Left cardiac atrium (tissue), 4 donors: ENCODE results near the gene ZNF429. TPM values are rescaled to one million over a fixed set of nuclear protein-coding genes. Genes with fewer than 3 reads are reported as not detected.
"Not testable (repeated sequence)": the region's sequence is repeated elsewhere in the genome, so short reads cannot be mapped to it uniquely, and the experiment has no call there.

Experiments used
- ATAC-seq, 2 donors: fragments of 200-7000 bp; cut with Tn5 transposase; one replicate each; pipeline ENCODE4 v1.9.1; 2020; ENCODE audit warnings: mild to moderate bottlenecking in 2 of 2, moderate library complexity in 2 of 2
- DNase-seq: peaks from one replicate; pipeline ENCODE4 v3.0.0-alpha.2; 2020
- intact Hi-C, 2 donors: fragments of 100-400 bp; cut with DNase I; formaldehyde crosslinking; loops; one replicate each; pipeline versions ENCODE4 v1.14.1 to v1.15.1; 2022 to 2023
- long read RNA-seq: library from polyadenylated mRNA; unstranded; transcript quantifications from one replicate; pipeline ENCODE4 v2.0.0, GENCODE V29; 2021
- total RNA-seq, 2 donors: library from RNA; stranded (reverse); fragmentation: NEBNext Ultra II Directional; extraction: Animal tissue kit (Norgen Biotek cat#: 25700); gene quantifications; one replicate each; pipeline ENCODE4 v1.2.1, GENCODE V29; 2021
- donor health status: DM: no; HTN: yes; CAD: no.
- donor health status: DM: no; HTN: yes; CAD: no; lungs with severe emphysema.
- donor health status: DM: yes; HTN: yes; CAD: no.
- donor health status: Dilated cardiomyopathy.

Gene ZNF429
- total RNA-seq, result 1 to 10 TPM; 6.2 to 8.7 TPM
- long read RNA-seq, partial matches to known transcripts, result 2 of 8 reads
- long read RNA-seq, other reads (novel, unspliced or antisense), result 4 of 8 reads

DNA sequence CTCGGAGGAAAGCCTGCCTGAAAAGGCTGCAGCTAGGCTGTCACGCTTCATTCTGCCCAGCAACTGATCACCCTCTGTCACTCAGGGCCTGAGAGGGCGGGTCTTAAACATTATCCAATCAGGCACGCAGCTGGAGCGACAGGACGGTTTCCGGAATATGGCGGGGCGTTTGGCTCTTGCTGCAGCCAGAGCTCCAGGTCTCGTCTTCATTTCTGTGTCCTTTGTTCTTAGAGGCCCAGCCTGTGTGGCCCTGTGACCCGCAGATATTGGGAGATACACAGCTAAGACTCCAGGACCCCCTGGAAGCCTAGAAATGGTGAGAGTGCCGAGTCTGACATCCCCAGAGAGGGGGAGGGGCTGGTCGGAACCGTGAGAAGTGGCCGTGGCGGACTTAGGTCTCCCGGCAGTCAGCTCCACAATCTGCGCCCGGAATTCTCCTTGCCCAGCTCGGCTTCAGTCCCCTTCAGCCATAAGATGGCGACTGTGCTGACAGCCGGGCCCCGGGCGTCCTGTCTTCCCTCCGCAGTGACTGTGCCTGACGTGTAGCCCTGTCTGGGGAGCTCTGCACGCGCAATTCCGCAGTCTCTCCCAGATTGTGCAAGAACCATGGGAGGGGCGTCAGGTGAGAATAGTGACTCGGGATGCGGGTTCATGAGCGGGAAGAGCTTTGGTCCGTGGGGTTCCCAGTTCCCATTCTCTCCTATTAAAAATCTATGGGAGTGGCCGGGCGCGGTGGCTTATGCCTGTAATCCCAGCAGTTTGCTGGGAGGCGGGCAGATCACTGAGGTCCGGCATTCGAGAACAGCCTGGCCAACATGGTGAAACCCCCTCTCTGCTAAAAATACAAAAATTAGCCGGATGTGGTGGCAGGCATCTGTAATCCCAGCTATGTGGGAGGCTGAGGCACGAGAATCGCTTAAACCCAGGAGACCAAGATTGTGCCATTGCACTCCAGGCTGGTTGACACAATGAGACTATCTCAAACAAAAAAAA lies at the start of gene ZNF429:
Gene ZNF429, plus strand, starts transcription at position 144 of the 993 bp plus-strand sequence. Its CDS starts 170 bp downstream, at position 314.
- peak; percentile 94 for DNase-seq
- ATAC-seq, result peak; percentile 100
- intact Hi-C loops, result no loop called here

- no peak for ATAC-seq
- DNase-seq, result no peak
These were observed 44.7 kb upstream of the ZNF429 start for GRCh38 chr19:21460686-21461085.

GRCh38 chr19:21462540-21462939 lies 42.9 kb upstream of the ZNF429 start:
- intact Hi-C loops, result no loop called here
- DNase-seq (no peak), ATAC-seq (no peak)

More at GRCh38 chr19:21460686-21461085, 44.7 kb upstream of the ZNF429 start:
- intact Hi-C loops, result no loop called here

DNA sequence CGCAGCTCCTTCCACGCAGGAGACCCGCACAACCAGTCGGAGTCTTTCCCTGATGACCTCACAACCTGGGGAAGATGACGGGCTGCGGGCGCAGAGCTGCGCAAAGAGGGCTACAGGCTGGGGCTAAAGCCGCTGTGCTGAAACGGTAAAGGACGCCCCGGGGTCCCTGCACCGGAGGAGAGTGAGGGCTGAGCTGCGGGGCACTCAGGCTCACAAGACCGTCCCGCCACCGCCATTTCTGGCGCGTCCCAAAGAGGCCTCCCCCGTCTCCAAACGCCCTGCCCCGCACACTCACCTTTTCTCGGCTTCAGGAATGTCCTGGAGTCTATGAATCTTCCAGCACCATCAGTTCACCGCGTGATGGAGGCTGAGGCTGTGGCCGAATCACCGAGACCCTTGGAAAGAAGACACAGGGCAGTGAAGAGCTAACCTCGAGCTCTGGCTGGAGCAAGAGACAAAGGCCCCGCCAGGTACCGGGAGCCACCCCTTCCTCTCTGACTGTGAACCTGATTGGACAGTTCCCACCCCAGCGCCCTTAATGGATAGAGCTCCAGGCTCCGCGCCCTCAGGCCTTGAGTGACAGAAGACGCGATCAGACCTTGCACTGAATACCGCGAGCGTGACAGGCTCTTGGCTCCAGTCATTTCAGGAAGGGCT lies 41.8 kb upstream of the ZNF429 start:
- ATAC-seq (peak; percentile 87 to 98), DNase-seq (peak; percentile 33)
- intact Hi-C loops, result no loop called here

DNA sequence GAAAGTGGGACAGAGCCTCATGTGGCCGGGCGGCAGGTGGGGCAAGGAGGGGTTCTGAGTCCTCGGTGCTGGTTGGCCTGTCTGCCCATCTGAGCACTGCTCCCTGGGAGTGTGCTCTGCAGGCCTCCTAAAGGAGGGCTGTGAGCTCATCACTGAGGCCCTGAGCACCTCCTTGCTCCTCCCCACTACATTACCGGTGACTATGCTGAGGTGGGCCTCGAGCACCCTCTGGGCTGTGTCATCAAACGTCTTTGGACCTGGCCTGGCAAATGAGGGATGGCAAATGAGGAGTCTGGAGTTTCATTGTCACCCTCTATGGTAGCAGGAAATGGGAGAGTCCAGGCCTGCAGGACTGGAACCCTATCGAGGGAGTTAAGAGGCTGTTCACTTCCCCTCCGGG lies 38.8 kb upstream of the ZNF429 start:
- no peak for ATAC-seq
- intact Hi-C loops, result no loop called here

DNA sequence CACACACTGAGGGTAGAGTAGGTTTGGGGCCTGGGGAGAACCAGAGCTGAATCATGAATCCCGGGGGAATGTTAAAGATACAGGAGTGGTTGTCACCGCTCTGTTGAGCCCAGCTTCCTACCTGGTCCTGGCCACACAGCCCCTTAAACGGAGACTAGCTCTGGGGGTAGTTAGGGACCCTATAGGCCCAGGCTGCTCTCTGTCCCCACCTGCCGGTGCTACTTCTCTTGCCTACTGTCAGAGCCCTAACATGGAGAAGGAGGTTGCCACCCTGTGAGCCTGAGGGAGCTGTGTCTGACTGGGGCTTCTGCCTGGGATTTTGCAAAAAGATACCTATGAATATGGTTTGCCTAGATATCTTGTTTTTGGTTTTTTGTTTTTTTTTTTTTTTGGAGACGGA lies 36.6 kb upstream of the ZNF429 start:
- ATAC-seq, result no peak
- DNase-seq, result no peak
- intact Hi-C loops, result no loop called here

More for the DNA sequence above, 38.8 kb upstream of the ZNF429 start:
- DNase-seq, result no peak

GRCh38 chr19:21472507-21472906 lies 32.9 kb upstream of the ZNF429 start:
- DNase-seq (no peak), ATAC-seq (no peak)
- intact Hi-C loops, result no loop called here

GRCh38 chr19:21474671-21475181 lies 30.7 kb upstream of the ZNF429 start:
- peak; percentile 86 for DNase-seq
- intact Hi-C loops, result no loop called here
- peak; percentile 99 to 100 for ATAC-seq

GRCh38 chr19:21482361-21482760 lies 23.0 kb upstream of the ZNF429 start:
- ATAC-seq, DNase-seq: not testable (repeated sequence)
- intact Hi-C loops, result loop anchor here (10.0 kb wide), 1 partner anchor 278 kb away; no protein-coding TSS in a partner anchor

- peak; percentile 87 to 96 for ATAC-seq
- intact Hi-C loops, result loop anchor here (10.0 kb wide), 1 partner anchor 278 kb away; no protein-coding TSS in a partner anchor
- DNase-seq, result peak; percentile 67
These were observed 22.5 kb upstream of the ZNF429 start for GRCh38 chr19:21482863-21483276.

- peak; percentile 76 to 80 for ATAC-seq
- peak; percentile 52 for DNase-seq
- intact Hi-C loops, result loop anchor here (10.0 kb wide), 1 partner anchor 279 kb away; no protein-coding TSS in a partner anchor
These were observed 21.7 kb upstream of the ZNF429 start for GRCh38 chr19:21483589-21484170.

DNA sequence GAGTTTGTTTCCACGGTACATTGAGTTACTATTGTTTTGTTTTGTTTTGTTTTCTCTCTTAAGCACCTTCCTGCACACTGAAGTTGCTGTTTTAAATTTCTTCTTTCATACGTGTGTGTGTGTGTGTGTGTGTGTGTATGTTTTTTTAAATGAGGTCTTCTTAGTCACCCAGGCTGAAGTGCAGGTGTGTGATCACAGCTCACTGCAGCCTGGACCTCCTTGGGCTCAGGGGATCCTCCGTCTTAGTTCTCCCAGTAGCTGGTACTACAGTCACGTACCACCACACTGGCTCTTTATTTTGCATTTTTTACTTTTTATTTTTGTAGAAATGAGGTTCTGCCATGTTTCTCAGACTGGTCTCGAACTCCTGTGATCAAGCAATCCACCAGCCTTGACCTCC lies 20.8 kb upstream of the ZNF429 start:
- DNase-seq, result no peak
- no peak for ATAC-seq
- intact Hi-C loops, result loop anchor here (10.0 kb wide), 1 partner anchor 280 kb away; no protein-coding TSS in a partner anchor

DNA sequence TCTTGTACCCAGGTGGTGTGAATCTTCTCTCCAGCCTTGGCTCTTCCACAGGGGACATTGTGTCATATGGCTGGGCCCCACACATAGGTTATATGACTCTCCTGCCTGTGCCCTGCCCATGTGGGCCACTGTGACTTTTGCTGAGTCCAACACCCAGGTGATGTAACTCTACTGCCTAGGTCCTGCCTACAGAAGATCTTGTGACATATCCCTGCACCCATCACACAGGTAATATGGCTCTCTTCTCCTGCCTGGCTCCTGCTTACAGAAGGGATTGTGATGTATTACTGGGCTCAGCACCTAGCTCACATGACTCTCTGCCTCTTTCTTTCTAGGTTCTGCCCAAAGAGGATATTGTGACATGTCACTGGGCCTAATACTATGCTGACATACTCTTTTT lies 19.5 kb upstream of the ZNF429 start:
- no peak for ATAC-seq
- DNase-seq, result no peak
- intact Hi-C loops, result loop anchor here (10.0 kb wide), 1 partner anchor 281 kb away; no protein-coding TSS in a partner anchor

GRCh38 chr19:21487969-21488368 lies 17.4 kb upstream of the ZNF429 start:
- ATAC-seq, result no peak
- DNase-seq, result no peak
- intact Hi-C loops, result loop anchor here (10.0 kb wide), 1 partner anchor 283 kb away; no protein-coding TSS in a partner anchor

GRCh38 chr19:21491146-21491545 lies 14.3 kb upstream of the ZNF429 start:
- no peak for DNase-seq
- ATAC-seq, result no peak
- intact Hi-C loops, result no loop called here

- DNase-seq (no peak), ATAC-seq (peak in 1 of 2 donors; percentile 68)
- intact Hi-C loops, result no loop called here
These were observed 12.2 kb upstream of the ZNF429 start for GRCh38 chr19:21492947-21493906.

- ATAC-seq (no peak), DNase-seq (no peak)
- intact Hi-C loops, result no loop called here
These were observed 8.5 kb upstream of the ZNF429 start for GRCh38 chr19:21496876-21497275.

DNA sequence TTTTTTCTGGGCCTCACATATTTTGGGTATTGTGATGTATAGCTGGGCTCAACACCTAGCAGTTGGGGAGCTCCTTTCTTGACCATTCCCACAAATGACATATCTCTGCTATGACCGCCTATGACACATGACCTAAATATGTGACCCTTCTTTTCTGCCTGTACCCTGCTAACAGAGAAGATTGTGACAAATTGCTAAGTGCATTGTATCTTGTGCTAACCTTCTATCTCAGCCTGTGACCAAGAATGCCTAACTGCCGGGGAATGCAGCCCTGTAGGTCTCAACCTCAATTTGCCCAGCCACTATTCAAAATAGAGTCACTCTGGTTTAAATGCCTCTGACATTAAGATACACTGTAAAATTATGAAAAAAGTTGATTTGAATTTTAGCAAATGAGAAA lies 6.8 kb upstream of the ZNF429 start:
- intact Hi-C loops, result no loop called here
- no peak for ATAC-seq

More for the DNA sequence above, 6.8 kb upstream of the ZNF429 start:
- DNase-seq, result no peak
